Daoy (cell line): Measurements from ENCODE around the gene RNF113A. TPM values are rescaled to one million over a fixed set of nuclear protein-coding genes. Genes with fewer than 3 reads are reported as not detected.
"Not testable (repeated sequence)": the region's sequence is repeated elsewhere in the genome, so short reads cannot be mapped to it uniquely, and the experiment has no call there.

Source experiments
- DNase-seq: peaks from one replicate; pipeline ENCODE4 v3.0.0-alpha.2; 2015; ENCODE audit warnings: low read depth
- total RNA-seq: library from RNA; depleted of rRNA; stranded (reverse); fragments of >200 nt; shearing (Covaris generic); gene quantifications from 2 replicates; pipeline ENCODE4 v1.2.3, GENCODE V29; 2014; rRNA removed

The RNF113A gene
- 13.1 and 14.9 TPM in 2 replicates for total RNA-seq

DNA sequence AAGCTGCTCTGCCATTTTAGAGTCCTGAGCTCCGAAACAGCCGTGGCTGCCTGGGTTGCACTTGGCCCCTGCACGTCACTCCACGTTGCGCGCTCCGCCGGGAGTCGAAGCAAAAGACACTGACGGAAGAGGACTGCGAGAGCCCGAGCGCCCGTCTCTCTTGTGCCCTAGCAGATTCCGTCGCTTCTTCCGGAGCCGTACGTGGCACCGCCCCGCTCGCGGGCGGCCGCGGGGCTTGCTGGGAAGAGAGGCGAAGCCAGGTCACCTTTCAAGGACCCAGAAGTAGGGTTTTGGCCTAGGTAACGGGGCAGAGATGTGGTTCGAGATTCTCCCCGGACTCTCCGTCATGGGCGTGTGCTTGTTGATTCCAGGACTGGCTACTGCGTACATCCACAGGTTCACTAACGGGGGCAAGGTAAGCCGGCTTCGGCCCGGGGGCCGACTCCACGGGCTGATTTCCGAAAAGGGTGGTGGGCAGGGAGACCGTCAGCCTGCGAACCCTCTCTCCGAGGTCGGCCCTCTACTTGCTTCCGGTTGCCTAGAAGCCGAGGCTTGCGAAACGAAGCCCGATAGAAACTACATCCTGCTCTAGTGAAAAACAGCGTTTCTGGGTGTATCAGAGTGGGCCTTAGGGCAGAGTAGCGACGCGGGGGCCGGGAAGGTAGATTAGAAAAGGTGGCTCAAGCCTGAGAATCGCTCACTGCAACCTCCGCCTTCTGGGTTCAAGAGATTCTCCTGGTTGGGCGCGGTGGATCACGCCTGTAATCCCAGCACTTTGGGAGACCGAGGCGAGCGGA lies at the start of gene RNF113A, which contains the start of gene NDUFA1:
Gene RNF113A (minus strand): TSS at position 135 of the 797 bp plus-strand sequence. CDS start 120 bp downstream, at position 15.
Gene NDUFA1 (plus strand): TSS at position 234 of the 797 bp plus-strand sequence. CDS start 80 bp downstream, at position 314.
- DNase-seq, result peak; percentile 82

DNA sequence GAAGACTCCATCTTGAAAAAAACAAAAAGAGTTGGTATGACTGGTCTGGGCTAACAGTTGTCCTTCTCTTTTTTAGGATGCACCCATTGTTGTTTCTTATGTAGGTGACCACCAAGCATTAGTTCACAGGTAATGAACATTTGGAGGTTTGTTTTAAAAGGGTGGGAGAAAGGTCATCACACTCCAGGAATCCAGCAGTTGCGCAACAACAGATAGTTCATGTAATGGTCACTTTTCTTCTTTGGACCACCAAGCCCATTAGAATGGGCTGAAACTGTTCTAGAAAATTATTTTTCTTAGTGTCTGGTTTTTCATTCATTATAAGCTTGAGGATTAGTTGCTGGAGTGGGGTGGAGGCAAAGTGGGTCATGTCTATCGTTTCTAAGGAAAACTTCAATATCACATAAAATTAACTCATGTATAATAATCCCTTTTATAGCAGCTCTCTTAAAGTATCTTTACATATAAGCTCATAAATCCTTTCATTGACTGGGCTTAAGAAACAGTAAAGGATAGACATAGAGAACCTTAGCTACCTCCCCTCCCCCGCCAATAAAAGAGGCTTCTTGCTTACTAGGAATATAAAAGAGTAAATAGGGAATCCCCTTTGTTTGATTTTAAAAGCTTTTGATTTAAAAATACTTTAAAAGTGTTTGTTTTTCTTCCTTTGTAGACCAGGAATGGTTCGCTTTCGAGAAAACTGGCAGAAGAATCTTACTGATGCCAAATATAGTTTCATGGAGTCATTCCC lies 48.5 kb upstream of the RNF113A start:
- no peak for DNase-seq

GRCh38 chrX:119917877-119918276 lies 46.3 kb upstream of the RNF113A start:
- DNase-seq, result no peak

DNA sequence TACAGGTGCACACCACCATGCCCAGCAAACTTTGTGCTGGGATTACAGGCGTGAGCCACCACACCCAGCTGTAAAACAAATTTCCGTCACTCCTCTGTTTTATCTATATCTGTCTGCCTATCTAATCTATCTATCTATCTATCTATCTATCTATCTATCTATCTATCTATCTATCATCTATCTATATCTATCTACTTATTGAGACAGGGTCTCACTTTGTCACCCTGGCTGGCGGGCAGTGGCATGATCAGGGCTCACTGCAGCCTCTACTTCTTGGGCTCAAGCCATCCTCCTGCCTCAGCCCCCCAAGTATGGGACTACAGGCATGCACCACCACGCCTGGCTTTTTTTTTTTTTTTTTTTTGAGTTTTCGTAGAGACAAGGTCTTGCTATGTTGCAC lies 44.8 kb upstream of the RNF113A start:
- DNase-seq, result no peak

DNA sequence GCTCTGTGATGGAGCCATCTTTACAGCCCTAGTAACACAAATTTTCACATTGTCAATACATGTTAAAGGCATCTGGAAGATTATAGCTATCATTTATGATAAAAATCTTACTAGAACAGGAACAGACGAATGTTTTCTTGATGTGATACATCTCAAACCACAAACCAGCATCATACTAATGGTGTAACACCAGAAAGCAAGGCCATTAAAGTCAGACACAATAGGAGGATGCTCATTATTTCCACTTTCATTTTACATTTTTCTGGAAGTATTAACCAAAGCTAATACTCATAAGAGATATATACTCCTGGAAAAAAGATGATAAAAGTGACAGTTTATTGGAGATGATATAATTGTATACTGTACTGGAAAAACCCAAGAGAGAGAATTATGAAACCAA lies 29.4 kb upstream of the RNF113A start:
- no peak for DNase-seq

- DNase-seq, result no peak
Measured at GRCh38 chrX:119899125-119899524, 27.6 kb upstream of the RNF113A start.

GRCh38 chrX:119895843-119896326 lies 24.4 kb upstream of the RNF113A start, which contains the start of gene AKAP14:
AKAP14 (plus strand) TSS chrX:119895893; CDS start chrX:119903224, 7,331 bp downstream.
- DNase-seq, result no peak

- DNase-seq, result not testable (repeated sequence)
Measured at GRCh38 chrX:119891961-119892692, 20.6 kb upstream of the RNF113A start.

GRCh38 chrX:119890626-119891025 lies 19.1 kb upstream of the RNF113A start:
- not testable (repeated sequence) for DNase-seq

GRCh38 chrX:119887721-119888425 lies 16.3 kb upstream of the RNF113A start:
- peak; percentile 73 for DNase-seq

DNA sequence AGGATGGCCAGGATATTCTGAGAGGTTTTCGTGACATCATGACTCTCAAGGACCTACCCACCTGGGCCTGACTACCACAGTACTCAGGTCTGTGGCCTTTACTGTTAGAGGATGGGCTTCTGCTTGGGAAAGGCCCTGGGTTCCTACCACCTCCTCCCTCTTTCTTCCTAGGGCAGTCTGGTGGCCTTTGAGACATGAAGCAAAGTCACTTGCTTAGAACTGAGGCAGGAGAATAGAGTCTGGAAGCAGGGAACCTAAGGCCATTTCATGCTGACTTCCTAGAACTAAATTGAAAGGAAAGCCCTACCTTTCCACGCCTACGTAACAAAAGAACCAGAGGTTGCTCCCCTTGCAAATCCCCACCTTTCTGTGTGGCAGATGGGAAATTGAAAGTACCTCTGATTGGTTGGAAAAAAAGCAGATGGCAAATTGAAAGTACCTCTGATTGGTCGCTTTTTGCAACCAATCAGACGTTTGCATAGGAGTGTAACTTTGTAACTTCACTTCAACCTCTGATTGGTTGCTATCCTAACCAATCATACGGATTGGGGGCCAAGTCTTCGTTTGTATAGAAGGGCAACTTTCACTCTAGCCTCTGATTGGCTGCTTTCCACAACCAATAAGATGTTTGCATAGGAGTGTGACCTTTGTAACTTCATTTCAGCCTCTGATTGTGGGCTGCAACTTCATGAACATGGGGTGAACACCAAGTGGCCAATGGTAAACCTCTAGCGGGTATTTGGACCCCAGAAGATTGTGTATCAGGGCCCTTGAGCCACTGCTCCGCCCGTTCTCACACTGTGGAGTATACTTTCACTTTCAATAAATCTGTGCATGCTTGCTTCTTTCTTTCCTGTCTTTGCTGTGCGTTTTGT lies 14.3 kb upstream of the RNF113A start:
- peak; percentile 41 for DNase-seq

DNA sequence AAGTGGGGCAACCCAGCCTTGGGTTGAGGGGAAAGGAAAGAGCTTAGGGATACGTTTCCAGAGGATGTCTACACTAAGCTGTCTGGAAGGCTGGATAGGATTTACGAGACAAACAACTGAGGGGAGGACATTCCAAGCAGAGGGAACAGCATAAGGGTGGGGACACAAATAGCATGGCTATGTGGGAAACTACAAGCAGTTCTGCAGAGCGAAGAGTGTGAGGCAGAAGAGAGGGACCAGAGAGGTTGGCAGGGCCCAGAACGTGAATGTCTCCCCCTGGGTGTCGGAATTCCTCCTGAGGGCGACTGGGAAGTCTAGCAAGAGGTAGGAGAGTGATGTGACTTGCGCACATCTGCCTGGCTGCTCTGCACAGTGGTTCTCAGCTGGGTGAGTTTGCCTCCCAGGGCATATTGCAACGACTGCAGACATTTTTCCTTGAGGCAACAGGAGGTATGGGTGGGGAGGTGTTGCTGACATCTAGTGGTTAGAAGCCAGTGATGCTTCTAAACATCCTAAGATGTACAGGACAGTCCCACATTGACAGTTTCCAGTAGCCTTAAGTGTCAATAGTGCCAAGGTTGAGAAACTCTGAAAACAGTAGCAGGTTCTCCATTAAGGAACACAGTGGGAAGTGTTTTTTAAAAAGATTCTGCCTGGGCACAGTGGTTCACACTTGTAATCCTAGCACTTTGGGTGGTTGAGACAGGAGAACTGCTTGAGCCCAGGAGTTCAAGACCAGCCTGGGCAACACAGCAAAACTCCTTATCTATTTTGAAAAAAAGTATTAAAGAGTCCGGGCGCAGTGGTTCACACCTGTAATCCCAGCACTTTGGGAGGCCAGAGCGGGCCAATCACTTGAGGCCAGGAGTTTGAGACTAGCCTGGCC lies 9.3 kb upstream of the RNF113A start:
- peak; percentile 30 for DNase-seq

DNA sequence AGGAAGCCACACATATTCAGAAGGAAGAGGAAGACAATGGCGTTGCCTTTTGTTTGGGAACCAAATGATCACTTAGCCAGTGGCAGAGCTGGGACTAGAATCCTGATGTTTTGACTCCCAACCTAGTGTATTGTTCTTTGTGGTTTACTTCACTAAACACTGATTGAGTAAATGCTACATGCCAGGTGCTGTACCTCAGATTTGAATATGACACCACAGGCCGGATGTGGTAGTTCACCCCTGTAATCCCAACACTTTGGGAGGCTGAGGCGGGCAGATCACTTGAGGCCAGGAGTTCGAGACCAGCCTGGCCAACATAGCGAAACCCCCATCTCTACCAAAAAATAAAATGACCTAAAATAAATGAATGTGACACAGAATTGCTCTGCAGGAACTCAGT lies 8.5 kb upstream of the RNF113A start:
- DNase-seq, result no peak

GRCh38 chrX:119878740-119879139 lies 7.2 kb upstream of the RNF113A start:
- DNase-seq, result no peak

GRCh38 chrX:119871245-119871598 lies 311 bp downstream of the RNF113A start:
- no peak for DNase-seq

DNA sequence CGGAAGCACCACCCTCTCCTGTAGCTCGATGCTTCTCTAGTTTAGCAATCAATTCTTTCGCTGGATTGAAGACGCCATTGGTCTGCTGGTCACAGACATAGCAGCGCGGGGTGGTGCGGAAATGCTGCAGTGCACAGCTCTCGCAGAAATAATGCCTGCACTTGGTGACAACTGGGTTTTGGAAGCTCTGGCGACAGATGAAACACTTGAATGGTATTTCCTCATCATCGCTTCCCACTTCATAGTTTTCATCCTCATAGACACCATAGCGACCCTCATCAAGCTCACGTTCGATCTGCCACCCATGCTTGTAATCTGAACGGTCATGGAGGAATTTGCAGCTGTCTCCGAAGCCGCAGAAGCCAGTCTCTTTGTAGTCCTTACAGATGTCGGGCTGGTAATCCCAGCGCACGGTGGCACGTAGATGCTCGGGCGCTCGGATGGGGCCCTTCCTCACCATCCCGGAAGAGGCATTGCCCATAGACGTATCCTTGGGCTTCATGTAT lies 854 bp downstream of the RNF113A start:
- peak; percentile 9 for DNase-seq

- DNase-seq, result no peak
Measured at GRCh38 chrX:119853444-119853843, 18.1 kb downstream of the RNF113A start.

GRCh38 chrX:119852382-119853353 lies 18.9 kb downstream of the RNF113A start, which contains the start of gene UPF3B:
UPF3B (minus strand) TSS chrX:119852963; CDS start chrX:119852928, 35 bp downstream.
- DNase-seq, result peak; percentile 97
